SK-N-SH (cell line): ENCODE data around the gene MLXIP. TPM values are rescaled to one million over a fixed set of nuclear protein-coding genes. Genes with fewer than 3 reads are reported as not detected.
"Not testable (repeated sequence)": the region's sequence is repeated elsewhere in the genome, so short reads cannot be mapped to it uniquely, and the experiment has no call there.

Experiments used
- CTCF ChIA-PET: fragments of 300-600, 350-600 bp; formaldehyde crosslinking; extraction: SDS; loops from one replicate; lab custom pipeline; 2021; lab: Yijun Ruan, JAX
- POLR2A ChIA-PET: fragments of 350-600 bp; sonication (Branson Sonifier 250); formaldehyde crosslinking; extraction: SDS; loops from one replicate; lab custom pipeline; 2020; ENCODE audit warnings: antibody characterized with exemption, inconsistent platforms; lab: Yijun Ruan, JAX
- DNase-seq: peaks from one replicate; pipeline ENCODE4 v3.0.0; 2012
- H2AFZ ChIP-seq: fragments of 200-600 bp; sonication (generic); 2 replicates; pipeline ENCODE4 v1.8.1; 2016; ENCODE audit warnings: antibody characterized with exemption, mild to moderate bottlenecking, low read depth
- H3F3A ChIP-seq: fragments of 200-600 bp; sonication (generic); replicated peaks from 2 replicates; pipeline ENCODE3; 2016; ENCODE audit warnings: antibody characterized with exemption, mild to moderate bottlenecking; ENCODE audit not compliant: insufficient read depth
- H3K27ac ChIP-seq, 2 experiments: fragments of 200-500 bp in 1 of 2; fragments of 200-600 bp in 1 of 2; sonication (Bioruptor generic) in 1 of 2; sonication (generic), shearing (Covaris generic) in 1 of 2; 2 replicates each; pipeline versions ENCODE4 v1.5.1 to v1.6.1; 2014 to 2016; ENCODE audit warnings: low read depth in 2 of 2, inconsistent platforms in 1 of 2, low read length in 1 of 2, mild to moderate bottlenecking in 1 of 2, mixed read lengths in 1 of 2
- H3K27me3 ChIP-seq: fragments of 200-600 bp; sonication (generic), shearing (Covaris generic); 2 replicates; pipeline ENCODE4 v1.6.1; 2016; ENCODE audit warnings: mixed run types; ENCODE audit not compliant: insufficient read depth
- H3K36me3 ChIP-seq, 2 experiments: fragments of 200-500 bp in 1 of 2; fragments of 200-600 bp in 1 of 2; sonication (Bioruptor generic) in 1 of 2; sonication (generic) in 1 of 2; replicated peaks in 1 of 2; 2 replicates each; pipeline versions ENCODE3 to v1.5.1; 2014 to 2016; ENCODE audit warnings: low read length in 1 of 2, mild to moderate bottlenecking in 1 of 2; ENCODE audit not compliant: insufficient read depth in 2 of 2, control insufficient read depth in 1 of 2
- H3K4me1 ChIP-seq, 2 experiments: fragments of 200-500 bp in 1 of 2; fragments of 200-600 bp in 1 of 2; sonication (Bioruptor generic) in 1 of 2; sonication (generic), shearing (Covaris generic) in 1 of 2; 2 replicates each; pipeline versions ENCODE4 v1.5.1 to v1.6.1; 2014 to 2016; ENCODE audit warnings: low read depth in 1 of 2, low read length in 1 of 2, mixed run types in 1 of 2; ENCODE audit not compliant: insufficient read depth in 2 of 2, control insufficient read depth in 1 of 2
- H3K4me2 ChIP-seq: fragments of 200-600 bp; sonication (generic), shearing (Covaris generic); 2 replicates; pipeline ENCODE4 v1.6.1; 2017; ENCODE audit warnings: mixed run types
- H3K4me3 ChIP-seq, 2 experiments: fragments of 200-500 bp in 1 of 2; fragments of 200-600 bp in 1 of 2; sonication (Bioruptor generic) in 1 of 2; sonication (generic), shearing (Covaris generic) in 1 of 2; 2 replicates each; pipeline versions ENCODE4 v1.5.1 to v1.8.1; 2014 to 2016; ENCODE audit warnings: low read depth in 2 of 2, inconsistent platforms in 1 of 2, low read length in 1 of 2, mild to moderate bottlenecking in 1 of 2, mixed read lengths in 1 of 2, moderate library complexity in 1 of 2
- H3K79me2 ChIP-seq: fragments of 200-600 bp; sonication (generic); 2 replicates; pipeline ENCODE4 v1.8.1; 2017; ENCODE audit warnings: mild to moderate bottlenecking; ENCODE audit not compliant: insufficient read depth
- H3K9ac ChIP-seq: fragments of 200-600 bp; sonication (generic); 2 replicates; pipeline ENCODE4 v1.6.1; 2017; ENCODE audit warnings: mixed run types
- H3K9me2 ChIP-seq: fragments of 200-600 bp; sonication (generic); 2 replicates; pipeline ENCODE4 v1.6.1; 2017; ENCODE audit warnings: mixed run types
- H3K9me3 ChIP-seq: fragments of 200-600 bp; sonication (generic); 2 replicates; pipeline ENCODE4 v1.6.1; 2017; ENCODE audit warnings: mixed run types, mild to moderate bottlenecking, moderate library complexity
- H4K20me1 ChIP-seq: fragments of 200-600 bp; sonication (generic); 2 replicates; pipeline ENCODE4 v1.6.1; 2017; ENCODE audit warnings: mild to moderate bottlenecking, mixed run types; ENCODE audit not compliant: insufficient read depth
- CTCF ChIP-seq: fragments of 200-600 bp; sonication (generic); IDR thresholded peaks from 2 replicates; pipeline ENCODE4 v1.6.1; 2017; ENCODE audit warnings: antibody characterized with exemption, mild to moderate bottlenecking, moderate library complexity
- IRF3 ChIP-seq: fragments of 150-350 bp; IDR thresholded peaks from 2 replicates; pipeline ENCODE4 v1.6.1; 2016; ENCODE audit warnings: mild to moderate bottlenecking, low read depth, low read length
- MXI1 ChIP-seq: IDR thresholded peaks from 2 replicates; pipeline ENCODE4 v1.6.1; 2012; ENCODE audit warnings: mild to moderate bottlenecking, low read depth, low read length, improper control_type of control experiment
- NRF1 ChIP-seq: IDR thresholded peaks from 2 replicates; pipeline ENCODE4 v1.6.1; 2012; ENCODE audit warnings: low read depth, mild to moderate bottlenecking, low read length
- POLR2AphosphoS5 ChIP-seq: IDR thresholded peaks from 2 replicates; pipeline ENCODE4 v1.6.1; 2012; ENCODE audit warnings: low read depth, low read length
- RCOR1 ChIP-seq: fragments of 150-350 bp; IDR thresholded peaks from 2 replicates; pipeline ENCODE4 v1.6.1; 2017; ENCODE audit warnings: antibody characterized with exemption, low read length
- RFX5 ChIP-seq: IDR thresholded peaks from 2 replicates; pipeline ENCODE4 v1.6.1; 2012; ENCODE audit warnings: mild to moderate bottlenecking, improper control_type of control experiment, low read length
- SIN3A ChIP-seq: IDR thresholded peaks from 2 replicates; pipeline ENCODE4 v1.6.1; 2012; ENCODE audit warnings: low read depth, mild to moderate bottlenecking, low read length, moderate library complexity, borderline replicate concordance
- TCF12 ChIP-seq: IDR thresholded peaks from 2 replicates; pipeline ENCODE4 v1.4.0; 2012
- USF1 ChIP-seq: IDR thresholded peaks from 2 replicates; pipeline ENCODE4 v1.4.0; 2012; ENCODE audit warnings: low read depth, borderline replicate concordance
- USF2 ChIP-seq: fragments of 150-350 bp; IDR thresholded peaks from 2 replicates; pipeline ENCODE4 v1.6.1; 2017; ENCODE audit warnings: antibody characterized with exemption, low read length, low read depth, borderline replicate concordance
- WGBS: methylation state at CpG from one replicate; pipeline ENCODE4 v1.1.6; 2017; ENCODE audit warnings: low lambda C conversion rate; 5-methylcytosine and 5-hydroxymethylcytosine counted together
- polyA plus RNA-seq, 3 experiments: library from polyadenylated mRNA; depleted of rRNA; stranded (reverse); fragments of >200 nt; gene quantifications; 2 replicates each; pipeline ENCODE4 v1.2.3, GENCODE V29; 2012

MLXIP gene
- polyA plus RNA-seq, 1 of the 3 experiments (the other 2 are of a cell fraction) = 11.0 TPM

- no peaks in the 10 kb centered on the region for H3K9me3 ChIP-seq
- H3K79me2 ChIP-seq = peaks cover 97% of the 10 kb centered on the region
- no peak overlapping the region for H3K4me3 ChIP-seq
- ChIA-PET POLR2A (no interaction called here), CTCF (interaction anchor here (0.7 to 5.6 kb wide), 5 partner anchors 14 to 88 kb away, joined by 3 to 28 read pairs (median 5); no protein-coding TSS in a partner anchor)
- peaks cover 16% of the 10 kb centered on the region for H3F3A ChIP-seq
- no peak overlapping the region for H3K4me2 ChIP-seq
- peaks cover 59% of the 10 kb centered on the region for H4K20me1 ChIP-seq
- no peak overlapping the region for H3K9ac ChIP-seq
- 99% methylated on average over 3 of the region's 3 CpGs for WGBS
- H2AFZ ChIP-seq = no peak overlapping the region
- no peak overlapping the region for H3K27ac ChIP-seq
- H3K27me3 ChIP-seq = no peaks in the 10 kb centered on the region
- no peaks in the 10 kb centered on the region for H3K9me2 ChIP-seq
- DNase-seq = no peak
- no peak for TF ChIP-seq POLR2AphosphoS5
- TF ChIP-seq RFX5 = no peak
- TF ChIP-seq SIN3A = no peak
- TF ChIP-seq RCOR1 = no peak
- TF ChIP-seq USF2 = no peak
- TF ChIP-seq USF1 = no peak
- TF ChIP-seq NRF1 = no peak
- no peaks in the 10 kb centered on the region for H3K36me3 ChIP-seq
- peaks cover 25 to 32% of the 10 kb centered on the region in 2 experiments for H3K4me1 ChIP-seq
Observed at GRCh38 chr12:122102331-122102730, 23.8 kb downstream of the MLXIP start.

GRCh38 chr12:122104844-122105243, 26.3 kb downstream of the MLXIP start:
- H3K4me1 ChIP-seq = peaks cover 7 to 34% of the 10 kb centered on the region in 2 experiments
- peaks cover 17% of the 10 kb centered on the region for H3F3A ChIP-seq
- H3K27ac ChIP-seq = no peak overlapping the region
- H4K20me1 ChIP-seq = peaks cover 42% of the 10 kb centered on the region
- DNase-seq = no peak
- TF ChIP-seq CTCF (no peak), TCF12 (no peak), RFX5 (no peak), MXI1 (no peak), POLR2AphosphoS5 (no peak), USF2 (no peak), IRF3 (no peak), USF1 (no peak)
- TF ChIP-seq, all 33 proteins: peak for 0
- H3K79me2 ChIP-seq = peaks cover 98% of the 10 kb centered on the region
- H3K4me2 ChIP-seq = no peak overlapping the region
- H3K9ac ChIP-seq = no peak overlapping the region
- H3K27me3 ChIP-seq = no peaks in the 10 kb centered on the region
- 95% methylated on average over 7 of the region's 7 CpGs for WGBS
- H3K9me2 ChIP-seq = no peaks in the 10 kb centered on the region
- H3K4me3 ChIP-seq = no peak overlapping the region
- no peaks in the 10 kb centered on the region for H3K9me3 ChIP-seq
- ChIA-PET POLR2A (no interaction called here), CTCF (interaction anchor here (5.6 kb wide), 1 partner anchor 18 kb away, joined by 28 read pairs; no protein-coding TSS in a partner anchor)
- H2AFZ ChIP-seq = no peak overlapping the region
- H3K36me3 ChIP-seq = no peaks in the 10 kb centered on the region

- POLR2A ChIA-PET = not testable (repeated sequence)
Observed at GRCh38 chr12:122105496-122105895, 26.9 kb downstream of the MLXIP start.

More at GRCh38 chr12:122105496-122105895, 26.9 kb downstream of the MLXIP start:
- peaks cover 13% of the 10 kb centered on the region for H3F3A ChIP-seq
- not testable (repeated sequence) for H3K9ac ChIP-seq, H3K27me3 ChIP-seq, H3K9me3 ChIP-seq, H3K4me2 ChIP-seq, H3K36me3 ChIP-seq, H3K9me2 ChIP-seq, H3K27ac ChIP-seq, H2AFZ ChIP-seq, H3K4me3 ChIP-seq, DNase-seq
- WGBS = 94% methylated on average over 11 of the region's 11 CpGs
- peaks cover 2 to 27% of the 10 kb centered on the region in 2 experiments for H3K4me1 ChIP-seq
- peaks cover 98% of the 10 kb centered on the region for H3K79me2 ChIP-seq
- CTCF ChIA-PET = interaction anchor here (1.2 to 7.1 kb wide), 3 partner anchors 17 to 51 kb away, joined by 3 to 34 read pairs (median 28); no protein-coding TSS in a partner anchor
- H4K20me1 ChIP-seq = peaks cover 41% of the 10 kb centered on the region
